ENCODE results near the gene ADIPOR2. TPM values are rescaled to one million over a fixed set of nuclear protein-coding genes. Genes with fewer than 3 reads are reported as not detected.
"Not testable (repeated sequence)": the region's sequence is repeated elsewhere in the genome, so short reads cannot be mapped to it uniquely, and the experiment has no call there.

ADIPOR2 gene
- total RNA-seq, 1 experiment from 2014 or later: 58.5 TPM

GRCh38 chr12:1815108-1815507, 124.2 kb downstream of the ADIPOR2 start:
- H3K27me3 Mint-ChIP-seq (ENCODE audit: insufficient read depth, unreplicated experiment): peaks cover 39% of the 10 kb centered on the region
- BruUV-seq (replicated peaks): no TSS peak
- intact Hi-C loops (cut with micrococcal nuclease): no loop called here
- H3K36me3 Mint-ChIP-seq (ENCODE audit: insufficient read depth, unreplicated experiment): no peaks in the 10 kb centered on the region
- TF ChIP-seq CTCF (IDR thresholded peaks at IDR 0.05; ENCODE audit: unreplicated experiment): no peak
- no peak overlapping the region for H3K27ac Mint-ChIP-seq (ENCODE audit: low read depth, unreplicated experiment)
- ChIA-PET CTCF (interaction anchor here (1.6 kb wide), 1 partner anchor 125 kb away, joined by 10 read pairs; no protein-coding TSS in a partner anchor), POLR2A (no interaction called here)
- no peak overlapping the region for H3K4me3 Mint-ChIP-seq (ENCODE audit: unreplicated experiment)
- H3K9me3 Mint-ChIP-seq (ENCODE audit: unreplicated experiment): no peaks in the 10 kb centered on the region
- peaks cover 5% of the 10 kb centered on the region for H3K4me1 Mint-ChIP-seq (ENCODE audit: insufficient read depth, unreplicated experiment)
- DNase-seq (ENCODE audit: unreplicated experiment): no peak

GRCh38 chr12:1815814-1816729, 125.2 kb downstream of the ADIPOR2 start:
- no TSS peak for BruUV-seq (replicated peaks)
- Mint-ChIP-seq H3K4me1 (ENCODE audit: insufficient read depth, unreplicated experiment) (peaks cover 5% of the 10 kb centered on the region), H3K4me3 (ENCODE audit: unreplicated experiment) (no peak overlapping the region), H3K9me3 (ENCODE audit: unreplicated experiment) (no peaks in the 10 kb centered on the region), H3K27me3 (ENCODE audit: insufficient read depth, unreplicated experiment) (peaks cover 48% of the 10 kb centered on the region), H3K36me3 (ENCODE audit: insufficient read depth, unreplicated experiment) (no peaks in the 10 kb centered on the region), H3K27ac (ENCODE audit: low read depth, unreplicated experiment) (no peak overlapping the region)
- DNase-seq (ENCODE audit: unreplicated experiment): peak; percentile 17
- intact Hi-C loops (cut with micrococcal nuclease): no loop called here
- no peak for TF ChIP-seq CTCF (IDR thresholded peaks at IDR 0.05; ENCODE audit: unreplicated experiment)
- ChIA-PET POLR2A (no interaction called here), CTCF (interaction anchor here (0.6 to 1.6 kb wide), 4 partner anchors 10 to 124 kb away, joined by 3 to 10 read pairs (median 3); no protein-coding TSS in a partner anchor)

- H3K9me3 Mint-ChIP-seq (ENCODE audit: unreplicated experiment): no peaks in the 10 kb centered on the region
- no peak overlapping the region for H3K27ac Mint-ChIP-seq (ENCODE audit: low read depth, unreplicated experiment)
- no TSS peak for BruUV-seq (replicated peaks)
- CTCF ChIA-PET: no interaction called here
- POLR2A ChIA-PET: no interaction called here
- TF ChIP-seq CTCF (IDR thresholded peaks at IDR 0.05; ENCODE audit: unreplicated experiment): no peak
- no peaks in the 10 kb centered on the region for H3K36me3 Mint-ChIP-seq (ENCODE audit: insufficient read depth, unreplicated experiment)
- H3K4me3 Mint-ChIP-seq (ENCODE audit: unreplicated experiment): no peak overlapping the region
- H3K4me1 Mint-ChIP-seq (ENCODE audit: insufficient read depth, unreplicated experiment): peaks cover 5% of the 10 kb centered on the region
- DNase-seq (ENCODE audit: unreplicated experiment): no peak
- peaks cover 56% of the 10 kb centered on the region for H3K27me3 Mint-ChIP-seq (ENCODE audit: insufficient read depth, unreplicated experiment)
- intact Hi-C loops (cut with micrococcal nuclease): no loop called here
Observed at GRCh38 chr12:1816730-1817348, 126.0 kb downstream of the ADIPOR2 start.

GRCh38 chr12:1817928-1818327, 127.1 kb downstream of the ADIPOR2 start:
- DNase-seq (ENCODE audit: unreplicated experiment); intact Hi-C loops (cut with micrococcal nuclease); H3K36me3 Mint-ChIP-seq (ENCODE audit: insufficient read depth, unreplicated experiment); CTCF ChIA-PET; POLR2A ChIA-PET; BruUV-seq (replicated peaks); H3K27ac Mint-ChIP-seq (ENCODE audit: low read depth, unreplicated experiment); H3K9me3 Mint-ChIP-seq (ENCODE audit: unreplicated experiment); H3K4me3 Mint-ChIP-seq (ENCODE audit: unreplicated experiment); H3K4me1 Mint-ChIP-seq (ENCODE audit: insufficient read depth, unreplicated experiment): not testable (repeated sequence)
- H3K27me3 Mint-ChIP-seq (ENCODE audit: insufficient read depth, unreplicated experiment): peaks cover 67% of the 10 kb centered on the region
